IPS DF 6.9 (cell line): Measurements from ENCODE around the gene MROH7.

Source experiments
- DNase-seq: peaks from one replicate; pipeline ENCODE4 v3.0.0-alpha.2; 2013; ENCODE audit warnings: low read depth, low spot score
- H3K27ac ChIP-seq: one replicate; pipeline ENCODE4 v1.5.1; 2013; ENCODE audit warnings: low read length, control low read depth
- H3K27me3 ChIP-seq: 2 replicates; pipeline ENCODE4 v1.6.1; 2013; ENCODE audit warnings: mild to moderate bottlenecking, low read length; ENCODE audit not compliant: control insufficient read depth, insufficient read depth
- H3K36me3 ChIP-seq: 2 replicates; pipeline ENCODE4 v1.6.1; 2013; ENCODE audit warnings: low read length; ENCODE audit not compliant: control insufficient read depth, insufficient read depth
- H3K4me1 ChIP-seq: 2 replicates; pipeline ENCODE4 v1.6.1; 2013; ENCODE audit warnings: low read length; ENCODE audit not compliant: control insufficient read depth, insufficient read depth
- H3K4me3 ChIP-seq: 2 replicates; pipeline ENCODE4 v1.5.1; 2013; ENCODE audit warnings: mild to moderate bottlenecking, low read length
- H3K9me3 ChIP-seq: 2 replicates; pipeline ENCODE4 v1.6.1; 2013; ENCODE audit warnings: low read length, inconsistent platforms; ENCODE audit not compliant: control insufficient read depth, insufficient read depth
- WGBS: extraction: QIAGEN DNeasy Blood & Tissue Kit; methylation state at CpG from one replicate; pipeline ENCODE4 v1.1.7; 2013; ENCODE audit warnings: mixed read lengths, missing lambda C conversion rate; ENCODE audit not compliant: insufficient read length, insufficient coverage; 5-methylcytosine and 5-hydroxymethylcytosine counted together

MROH7 gene

GRCh38 chr1:54710434-54710833 is 68.8 kb downstream of the MROH7 start:
- DNase-seq = no peak
- H3K27ac ChIP-seq = no peak overlapping the region
- no peaks in the 10 kb centered on the region for H3K9me3 ChIP-seq
- WGBS = no CpG with 5 or more reads among the region's 3 CpGs
- no peaks in the 10 kb centered on the region; the same call in 1 of the 2 replicates for H3K4me1 ChIP-seq
- no peak overlapping the region for H3K4me3 ChIP-seq
- H3K36me3 ChIP-seq = no peaks in the 10 kb centered on the region
- no peaks in the 10 kb centered on the region for H3K27me3 ChIP-seq

GRCh38 chr1:54710841-54711240 is 69.3 kb downstream of the MROH7 start:
- H3K4me3 ChIP-seq = no peak overlapping the region
- no peaks in the 10 kb centered on the region; the same call in 1 of the 2 replicates for H3K4me1 ChIP-seq
- no CpG with 5 or more reads among the region's 6 CpGs for WGBS
- no peaks in the 10 kb centered on the region for H3K9me3 ChIP-seq
- no peaks in the 10 kb centered on the region for H3K36me3 ChIP-seq
- no peaks in the 10 kb centered on the region for H3K27me3 ChIP-seq
- H3K27ac ChIP-seq = no peak overlapping the region
- DNase-seq = no peak

- DNase-seq = no peak
- Histone ChIP-seq H3K4me3 (no peak overlapping the region), H3K27ac (no peak overlapping the region), H3K4me1 (no peaks in the 10 kb centered on the region; the same call in 1 of the 2 replicates), H3K27me3 (no peaks in the 10 kb centered on the region), H3K36me3 (no peaks in the 10 kb centered on the region), H3K9me3 (no peaks in the 10 kb centered on the region)
- WGBS = no CpG with 5 or more reads among the region's 10 CpGs
Measured at GRCh38 chr1:54711536-54711935, 70.0 kb downstream of the MROH7 start.

- H3K36me3 ChIP-seq = no peaks in the 10 kb centered on the region
- H3K4me3 ChIP-seq = no peak overlapping the region; the same call in 1 of the 2 replicates
- H3K27me3 ChIP-seq = no peaks in the 10 kb centered on the region
- no peaks in the 10 kb centered on the region for H3K9me3 ChIP-seq
- H3K27ac ChIP-seq = no peak overlapping the region
- no peaks in the 10 kb centered on the region for H3K4me1 ChIP-seq
- DNase-seq = no peak
- no CpG with 5 or more reads among the region's 7 CpGs for WGBS
Measured at GRCh38 chr1:54714881-54715492, 73.4 kb downstream of the MROH7 start.

- Histone ChIP-seq H3K4me3 (peak within 1 kb of the TSS; percentile 84), H3K36me3 (no peaks in the 10 kb centered on the region), H3K4me1 (no peaks in the 10 kb centered on the region), H3K27ac (no peak within 1 kb of the TSS), H3K27me3 (no peaks in the 10 kb centered on the region), H3K9me3 (no peaks in the 10 kb centered on the region)
- peak; percentile 64 for DNase-seq
- WGBS = no CpG with 5 or more reads among the region's 51 CpGs
Measured at GRCh38 chr1:54715493-54716298, 74.1 kb downstream of the MROH7 start, which contains the start of gene TTC4. TTC4 (plus strand) TSS chr1:54715861; CDS start chr1:54715909, 48 bp downstream.

GRCh38 chr1:54716299-54717047 is 74.9 kb downstream of the MROH7 start:
- Histone ChIP-seq H3K9me3 (no peaks in the 10 kb centered on the region), H3K27me3 (no peaks in the 10 kb centered on the region), H3K4me1 (no peaks in the 10 kb centered on the region), H3K36me3 (no peaks in the 10 kb centered on the region), H3K27ac (no peak overlapping the region), H3K4me3 (peak overlapping the region; percentile 84)
- no CpG with 5 or more reads among the region's 8 CpGs for WGBS
- DNase-seq = no peak

GRCh38 chr1:54721719-54722118 is 80.1 kb downstream of the MROH7 start:
- Histone ChIP-seq H3K4me1 (no peaks in the 10 kb centered on the region), H3K27ac (no peak overlapping the region), H3K4me3 (no peak overlapping the region), H3K9me3 (no peaks in the 10 kb centered on the region), H3K36me3 (peaks cover 11% of the 10 kb centered on the region; the same call in 1 of the 2 replicates), H3K27me3 (no peaks in the 10 kb centered on the region)
- DNase-seq = no peak

GRCh38 chr1:54723985-54724384 is 82.4 kb downstream of the MROH7 start:
- Histone ChIP-seq H3K27me3 (no peaks in the 10 kb centered on the region), H3K36me3 (peaks cover 14% of the 10 kb centered on the region; the same call in 1 of the 2 replicates), H3K4me3 (no peak overlapping the region), H3K27ac (no peak overlapping the region), H3K4me1 (no peaks in the 10 kb centered on the region), H3K9me3 (no peaks in the 10 kb centered on the region)
- DNase-seq = no peak

- Histone ChIP-seq H3K36me3 (peaks cover 14% of the 10 kb centered on the region; the same call in 1 of the 2 replicates), H3K4me3 (no peak overlapping the region), H3K27me3 (no peaks in the 10 kb centered on the region), H3K27ac (no peak overlapping the region), H3K4me1 (no peaks in the 10 kb centered on the region), H3K9me3 (no peaks in the 10 kb centered on the region)
- no peak for DNase-seq
- no CpG with 5 or more reads among the region's 1 CpG for WGBS
Measured at GRCh38 chr1:54724771-54725170, 83.2 kb downstream of the MROH7 start.

GRCh38 chr1:54728027-54728426 is 86.4 kb downstream of the MROH7 start:
- DNase-seq = no peak
- no peaks in the 10 kb centered on the region for H3K27me3 ChIP-seq
- peaks cover 15% of the 10 kb centered on the region; the same call in 1 of the 2 replicates for H3K36me3 ChIP-seq
- no peak overlapping the region for H3K27ac ChIP-seq
- H3K4me3 ChIP-seq = no peak overlapping the region
- WGBS = no CpG with 5 or more reads among the region's 3 CpGs
- no peaks in the 10 kb centered on the region for H3K4me1 ChIP-seq
- no peaks in the 10 kb centered on the region for H3K9me3 ChIP-seq
